PC-3 (cell line): ENCODE measurements around the gene KRTAP4-12.
"Not testable (repeated sequence)": the region's sequence is repeated elsewhere in the genome, so short reads cannot be mapped to it uniquely, and the experiment has no call there.

Experiments used
- EZH2 ChIP-seq: fragments of 300-600 bp; sonication (generic); IDR thresholded peaks from one replicate; pipeline ENCODE4 v1.6.1; 2017; ENCODE audit warnings: antibody characterized with exemption, mild to moderate bottlenecking, low read length; ENCODE audit not compliant: unreplicated experiment
- TF ChIP-seq, protein P1 (sequence below): fragments of 300-600 bp; sonication (generic); conservative IDR thresholded peaks from 2 replicates; pipeline ENCODE4 v1.5.1; 2017; ENCODE audit warnings: antibody characterized with exemption, low read depth, mild to moderate bottlenecking, low read length

DNA sequence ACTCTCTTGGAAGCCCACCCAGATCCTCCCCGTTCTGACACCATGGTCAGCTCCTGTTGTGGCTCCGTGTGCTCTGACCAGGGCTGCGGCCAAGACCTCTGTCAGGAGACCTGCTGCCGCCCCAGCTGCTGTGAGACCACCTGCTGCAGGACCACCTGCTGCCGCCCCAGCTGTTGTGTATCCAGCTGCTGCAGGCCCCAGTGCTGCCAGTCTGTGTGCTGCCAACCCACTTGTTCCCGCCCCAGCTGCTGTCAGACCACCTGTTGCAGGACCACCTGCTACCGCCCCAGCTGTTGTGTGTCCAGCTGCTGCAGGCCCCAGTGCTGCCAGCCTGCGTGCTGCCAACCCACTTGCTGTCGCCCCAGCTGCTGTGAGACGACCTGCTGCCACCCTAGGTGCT is 18.6 kb downstream of the KRTAP4-12 start, which contains the start of gene KRTAP4-9:
- TF ChIP-seq, protein P1, sequence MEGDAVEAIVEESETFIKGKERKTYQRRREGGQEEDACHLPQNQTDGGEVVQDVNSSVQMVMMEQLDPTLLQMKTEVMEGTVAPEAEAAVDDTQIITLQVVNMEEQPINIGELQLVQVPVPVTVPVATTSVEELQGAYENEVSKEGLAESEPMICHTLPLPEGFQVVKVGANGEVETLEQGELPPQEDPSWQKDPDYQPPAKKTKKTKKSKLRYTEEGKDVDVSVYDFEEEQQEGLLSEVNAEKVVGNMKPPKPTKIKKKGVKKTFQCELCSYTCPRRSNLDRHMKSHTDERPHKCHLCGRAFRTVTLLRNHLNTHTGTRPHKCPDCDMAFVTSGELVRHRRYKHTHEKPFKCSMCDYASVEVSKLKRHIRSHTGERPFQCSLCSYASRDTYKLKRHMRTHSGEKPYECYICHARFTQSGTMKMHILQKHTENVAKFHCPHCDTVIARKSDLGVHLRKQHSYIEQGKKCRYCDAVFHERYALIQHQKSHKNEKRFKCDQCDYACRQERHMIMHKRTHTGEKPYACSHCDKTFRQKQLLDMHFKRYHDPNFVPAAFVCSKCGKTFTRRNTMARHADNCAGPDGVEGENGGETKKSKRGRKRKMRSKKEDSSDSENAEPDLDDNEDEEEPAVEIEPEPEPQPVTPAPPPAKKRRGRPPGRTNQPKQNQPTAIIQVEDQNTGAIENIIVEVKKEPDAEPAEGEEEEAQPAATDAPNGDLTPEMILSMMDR = not testable (repeated sequence)
- not testable (repeated sequence) for TF ChIP-seq EZH2
